GM23338 (cell line): Measurements from ENCODE around the gene EIF2D.

Source experiments
- CREB1 ChIP-seq: fragments of 250-450 bp; sonication (Bioruptor Pico); IDR thresholded peaks from 2 replicates; pipeline ENCODE4 v1.5.0; 2020; ENCODE audit warnings: low read depth, mild to moderate bottlenecking, moderate library complexity
- EZH2 ChIP-seq: fragments of 200-600 bp; sonication (generic); IDR thresholded peaks from one replicate; pipeline ENCODE4 v1.8.0; 2017; ENCODE audit warnings: antibody characterized with exemption, mild to moderate bottlenecking, low read depth; ENCODE audit not compliant: unreplicated experiment
- EZH2phosphoT487 ChIP-seq: fragments of 200-600 bp; sonication (generic); IDR thresholded peaks from one replicate; pipeline ENCODE4 v1.8.1; 2018; ENCODE audit warnings: antibody characterized with exemption; ENCODE audit not compliant: unreplicated experiment
- JUNB ChIP-seq: IDR thresholded peaks from one replicate; pipeline ENCODE4 v1.6.1; 2016; ENCODE audit warnings: antibody characterized with exemption; ENCODE audit not compliant: unreplicated experiment
- POLR2AphosphoS5 ChIP-seq: IDR thresholded peaks from 2 replicates; pipeline ENCODE4 v1.6.1; 2016; ENCODE audit warnings: antibody characterized with exemption, low read depth
- STAT1 ChIP-seq: IDR thresholded peaks from one replicate; pipeline ENCODE4 v1.6.1; 2016; ENCODE audit warnings: antibody characterized with exemption; ENCODE audit not compliant: unreplicated experiment
- ZNF331 ChIP-seq: fragments of 250-450 bp; sonication (Bioruptor Pico); IDR thresholded peaks from 2 replicates; pipeline ENCODE4 v1.5.0; 2020; ENCODE audit warnings: low read depth, mild to moderate bottlenecking, moderate library complexity
- TF ChIP-seq, protein P1 (sequence below), 2 experiments: fragments of 200-600 bp in 1 of 2; sonication (generic) in 1 of 2; conservative IDR thresholded peaks; 2 replicates each; pipeline versions ENCODE4 v1.5.1 to v1.6.1; 2016 to 2017; ENCODE audit warnings: antibody characterized with exemption in 2 of 2, low read depth in 2 of 2, mild to moderate bottlenecking in 2 of 2, moderate library complexity in 1 of 2
- TF ChIP-seq, protein P2 (sequence below): fragments of 250-450 bp; sonication (Bioruptor Pico); IDR thresholded peaks from 2 replicates; pipeline ENCODE4 v1.5.0; 2020; ENCODE audit warnings: mild to moderate bottlenecking, moderate library complexity
- TF ChIP-seq, protein P3 (sequence below): IDR thresholded peaks from one replicate; pipeline ENCODE4 v1.6.1; 2018; ENCODE audit warnings: antibody characterized with exemption; ENCODE audit not compliant: unreplicated experiment
- TF ChIP-seq, protein P4 (sequence below): IDR thresholded peaks from 2 replicates; pipeline ENCODE4 v1.6.1; 2016; ENCODE audit warnings: antibody characterized with exemption

DNA sequence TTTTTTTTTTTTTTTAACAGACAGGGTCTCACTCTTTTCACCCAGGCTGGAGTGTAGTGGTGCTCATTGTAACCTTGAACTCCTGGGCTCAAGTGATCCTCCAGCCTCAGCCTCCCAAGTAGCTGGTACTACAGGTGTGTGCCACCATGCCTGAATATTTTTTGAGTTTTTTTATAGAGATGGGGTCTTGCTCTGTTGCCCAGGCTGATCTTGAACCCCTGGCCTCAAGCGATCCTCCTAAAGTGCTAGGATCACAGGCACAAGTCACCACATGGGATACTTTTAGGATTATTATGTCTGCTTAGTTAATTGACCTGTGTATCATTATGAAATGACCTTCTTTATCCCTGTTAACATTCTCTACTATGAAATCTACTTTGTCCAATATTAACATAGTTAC lies 66.9 kb downstream of the EIF2D start:
- TF ChIP-seq, protein P1, sequence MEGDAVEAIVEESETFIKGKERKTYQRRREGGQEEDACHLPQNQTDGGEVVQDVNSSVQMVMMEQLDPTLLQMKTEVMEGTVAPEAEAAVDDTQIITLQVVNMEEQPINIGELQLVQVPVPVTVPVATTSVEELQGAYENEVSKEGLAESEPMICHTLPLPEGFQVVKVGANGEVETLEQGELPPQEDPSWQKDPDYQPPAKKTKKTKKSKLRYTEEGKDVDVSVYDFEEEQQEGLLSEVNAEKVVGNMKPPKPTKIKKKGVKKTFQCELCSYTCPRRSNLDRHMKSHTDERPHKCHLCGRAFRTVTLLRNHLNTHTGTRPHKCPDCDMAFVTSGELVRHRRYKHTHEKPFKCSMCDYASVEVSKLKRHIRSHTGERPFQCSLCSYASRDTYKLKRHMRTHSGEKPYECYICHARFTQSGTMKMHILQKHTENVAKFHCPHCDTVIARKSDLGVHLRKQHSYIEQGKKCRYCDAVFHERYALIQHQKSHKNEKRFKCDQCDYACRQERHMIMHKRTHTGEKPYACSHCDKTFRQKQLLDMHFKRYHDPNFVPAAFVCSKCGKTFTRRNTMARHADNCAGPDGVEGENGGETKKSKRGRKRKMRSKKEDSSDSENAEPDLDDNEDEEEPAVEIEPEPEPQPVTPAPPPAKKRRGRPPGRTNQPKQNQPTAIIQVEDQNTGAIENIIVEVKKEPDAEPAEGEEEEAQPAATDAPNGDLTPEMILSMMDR (conservative IDR thresholded peaks at IDR 0.05; ENCODE audit: low read depth in 2 of 2) = no peak
- TF ChIP-seq, protein P2, sequence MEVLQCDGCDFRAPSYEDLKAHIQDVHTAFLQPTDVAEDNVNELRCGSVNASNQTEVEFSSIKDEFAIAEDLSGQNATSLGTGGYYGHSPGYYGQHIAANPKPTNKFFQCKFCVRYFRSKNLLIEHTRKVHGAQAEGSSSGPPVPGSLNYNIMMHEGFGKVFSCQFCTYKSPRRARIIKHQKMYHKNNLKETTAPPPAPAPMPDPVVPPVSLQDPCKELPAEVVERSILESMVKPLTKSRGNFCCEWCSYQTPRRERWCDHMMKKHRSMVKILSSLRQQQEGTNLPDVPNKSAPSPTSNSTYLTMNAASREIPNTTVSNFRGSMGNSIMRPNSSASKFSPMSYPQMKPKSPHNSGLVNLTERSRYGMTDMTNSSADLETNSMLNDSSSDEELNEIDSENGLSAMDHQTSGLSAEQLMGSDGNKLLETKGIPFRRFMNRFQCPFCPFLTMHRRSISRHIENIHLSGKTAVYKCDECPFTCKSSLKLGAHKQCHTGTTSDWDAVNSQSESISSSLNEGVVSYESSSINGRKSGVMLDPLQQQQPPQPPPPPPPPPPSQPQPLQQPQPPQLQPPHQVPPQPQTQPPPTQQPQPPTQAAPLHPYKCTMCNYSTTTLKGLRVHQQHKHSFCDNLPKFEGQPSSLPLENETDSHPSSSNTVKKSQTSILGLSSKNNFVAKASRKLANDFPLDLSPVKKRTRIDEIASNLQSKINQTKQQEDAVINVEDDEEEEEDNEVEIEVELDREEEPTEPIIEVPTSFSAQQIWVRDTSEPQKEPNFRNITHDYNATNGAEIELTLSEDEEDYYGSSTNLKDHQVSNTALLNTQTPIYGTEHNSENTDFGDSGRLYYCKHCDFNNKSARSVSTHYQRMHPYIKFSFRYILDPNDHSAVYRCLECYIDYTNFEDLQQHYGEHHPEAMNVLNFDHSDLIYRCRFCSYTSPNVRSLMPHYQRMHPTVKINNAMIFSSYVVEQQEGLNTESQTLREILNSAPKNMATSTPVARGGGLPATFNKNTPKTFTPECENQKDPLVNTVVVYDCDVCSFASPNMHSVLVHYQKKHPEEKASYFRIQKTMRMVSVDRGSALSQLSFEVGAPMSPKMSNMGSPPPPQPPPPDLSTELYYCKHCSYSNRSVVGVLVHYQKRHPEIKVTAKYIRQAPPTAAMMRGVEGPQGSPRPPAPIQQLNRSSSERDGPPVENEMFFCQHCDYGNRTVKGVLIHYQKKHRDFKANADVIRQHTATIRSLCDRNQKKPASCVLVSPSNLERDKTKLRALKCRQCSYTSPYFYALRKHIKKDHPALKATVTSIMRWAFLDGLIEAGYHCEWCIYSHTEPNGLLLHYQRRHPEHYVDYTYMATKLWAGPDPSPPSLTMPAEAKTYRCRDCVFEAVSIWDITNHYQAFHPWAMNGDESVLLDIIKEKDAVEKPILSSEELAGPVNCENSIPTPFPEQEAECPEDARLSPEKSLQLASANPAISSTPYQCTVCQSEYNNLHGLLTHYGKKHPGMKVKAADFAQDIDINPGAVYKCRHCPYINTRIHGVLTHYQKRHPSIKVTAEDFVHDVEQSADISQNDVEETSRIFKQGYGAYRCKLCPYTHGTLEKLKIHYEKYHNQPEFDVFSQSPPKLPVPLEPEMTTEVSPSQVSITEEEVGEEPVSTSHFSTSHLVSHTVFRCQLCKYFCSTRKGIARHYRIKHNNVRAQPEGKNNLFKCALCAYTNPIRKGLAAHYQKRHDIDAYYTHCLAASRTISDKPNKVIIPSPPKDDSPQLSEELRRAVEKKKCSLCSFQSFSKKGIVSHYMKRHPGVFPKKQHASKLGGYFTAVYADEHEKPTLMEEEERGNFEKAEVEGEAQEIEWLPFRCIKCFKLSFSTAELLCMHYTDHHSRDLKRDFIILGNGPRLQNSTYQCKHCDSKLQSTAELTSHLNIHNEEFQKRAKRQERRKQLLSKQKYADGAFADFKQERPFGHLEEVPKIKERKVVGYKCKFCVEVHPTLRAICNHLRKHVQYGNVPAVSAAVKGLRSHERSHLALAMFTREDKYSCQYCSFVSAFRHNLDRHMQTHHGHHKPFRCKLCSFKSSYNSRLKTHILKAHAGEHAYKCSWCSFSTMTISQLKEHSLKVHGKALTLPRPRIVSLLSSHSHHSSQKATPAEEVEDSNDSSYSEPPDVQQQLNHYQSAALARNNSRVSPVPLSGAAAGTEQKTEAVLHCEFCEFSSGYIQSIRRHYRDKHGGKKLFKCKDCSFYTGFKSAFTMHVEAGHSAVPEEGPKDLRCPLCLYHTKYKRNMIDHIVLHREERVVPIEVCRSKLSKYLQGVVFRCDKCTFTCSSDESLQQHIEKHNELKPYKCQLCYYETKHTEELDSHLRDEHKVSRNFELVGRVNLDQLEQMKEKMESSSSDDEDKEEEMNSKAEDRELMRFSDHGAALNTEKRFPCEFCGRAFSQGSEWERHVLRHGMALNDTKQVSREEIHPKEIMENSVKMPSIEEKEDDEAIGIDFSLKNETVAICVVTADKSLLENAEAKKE (CRISPR knock-in tag) = no peak
- TF ChIP-seq EZH2 = no peak
- TF ChIP-seq CREB1 (CRISPR knock-in tag) = no peak
- TF ChIP-seq, protein P3, sequence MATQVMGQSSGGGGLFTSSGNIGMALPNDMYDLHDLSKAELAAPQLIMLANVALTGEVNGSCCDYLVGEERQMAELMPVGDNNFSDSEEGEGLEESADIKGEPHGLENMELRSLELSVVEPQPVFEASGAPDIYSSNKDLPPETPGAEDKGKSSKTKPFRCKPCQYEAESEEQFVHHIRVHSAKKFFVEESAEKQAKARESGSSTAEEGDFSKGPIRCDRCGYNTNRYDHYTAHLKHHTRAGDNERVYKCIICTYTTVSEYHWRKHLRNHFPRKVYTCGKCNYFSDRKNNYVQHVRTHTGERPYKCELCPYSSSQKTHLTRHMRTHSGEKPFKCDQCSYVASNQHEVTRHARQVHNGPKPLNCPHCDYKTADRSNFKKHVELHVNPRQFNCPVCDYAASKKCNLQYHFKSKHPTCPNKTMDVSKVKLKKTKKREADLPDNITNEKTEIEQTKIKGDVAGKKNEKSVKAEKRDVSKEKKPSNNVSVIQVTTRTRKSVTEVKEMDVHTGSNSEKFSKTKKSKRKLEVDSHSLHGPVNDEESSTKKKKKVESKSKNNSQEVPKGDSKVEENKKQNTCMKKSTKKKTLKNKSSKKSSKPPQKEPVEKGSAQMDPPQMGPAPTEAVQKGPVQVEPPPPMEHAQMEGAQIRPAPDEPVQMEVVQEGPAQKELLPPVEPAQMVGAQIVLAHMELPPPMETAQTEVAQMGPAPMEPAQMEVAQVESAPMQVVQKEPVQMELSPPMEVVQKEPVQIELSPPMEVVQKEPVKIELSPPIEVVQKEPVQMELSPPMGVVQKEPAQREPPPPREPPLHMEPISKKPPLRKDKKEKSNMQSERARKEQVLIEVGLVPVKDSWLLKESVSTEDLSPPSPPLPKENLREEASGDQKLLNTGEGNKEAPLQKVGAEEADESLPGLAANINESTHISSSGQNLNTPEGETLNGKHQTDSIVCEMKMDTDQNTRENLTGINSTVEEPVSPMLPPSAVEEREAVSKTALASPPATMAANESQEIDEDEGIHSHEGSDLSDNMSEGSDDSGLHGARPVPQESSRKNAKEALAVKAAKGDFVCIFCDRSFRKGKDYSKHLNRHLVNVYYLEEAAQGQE = no peak
- no peak for TF ChIP-seq POLR2AphosphoS5
- no peak for TF ChIP-seq JUNB
- TF ChIP-seq, protein P4, sequence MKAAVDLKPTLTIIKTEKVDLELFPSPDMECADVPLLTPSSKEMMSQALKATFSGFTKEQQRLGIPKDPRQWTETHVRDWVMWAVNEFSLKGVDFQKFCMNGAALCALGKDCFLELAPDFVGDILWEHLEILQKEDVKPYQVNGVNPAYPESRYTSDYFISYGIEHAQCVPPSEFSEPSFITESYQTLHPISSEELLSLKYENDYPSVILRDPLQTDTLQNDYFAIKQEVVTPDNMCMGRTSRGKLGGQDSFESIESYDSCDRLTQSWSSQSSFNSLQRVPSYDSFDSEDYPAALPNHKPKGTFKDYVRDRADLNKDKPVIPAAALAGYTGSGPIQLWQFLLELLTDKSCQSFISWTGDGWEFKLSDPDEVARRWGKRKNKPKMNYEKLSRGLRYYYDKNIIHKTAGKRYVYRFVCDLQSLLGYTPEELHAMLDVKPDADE = no peak
- no peak for TF ChIP-seq ZNF331 (CRISPR knock-in tag)
- TF ChIP-seq EZH2phosphoT487 = no peak
- TF ChIP-seq STAT1 = no peak
